H1 (cell line): ENCODE measurements around the gene AGPAT3. TPM values are rescaled to one million over a fixed set of nuclear protein-coding genes. Genes with fewer than 3 reads are reported as not detected.

Source experiments
- BACH1 ChIP-seq: IDR thresholded peaks from 2 replicates; pipeline ENCODE4 v1.6.1; 2012; ENCODE audit warnings: low read length, improper control_type of control experiment
- CTBP2 ChIP-seq: IDR thresholded peaks from 2 replicates; pipeline ENCODE4 v1.7.0; 2011; ENCODE audit warnings: borderline replicate concordance, mild to moderate bottlenecking, moderate library complexity, mixed read lengths, low read length; ENCODE audit not compliant: insufficient read depth, insufficient read length
- GTF2F1 ChIP-seq: IDR thresholded peaks from 2 replicates; pipeline ENCODE4 v1.6.1; 2012; ENCODE audit warnings: low read depth, low read length, improper control_type of control experiment, borderline replicate concordance
- POLR2A ChIP-seq, 2 experiments: IDR thresholded peaks; 1 replicate in 1 of 2; 2 replicates in 1 of 2; pipeline ENCODE4 v1.6.1; 2011; ENCODE audit warnings: low read depth in 2 of 2, low read length in 2 of 2, mild to moderate bottlenecking in 2 of 2; ENCODE audit errors: control extremely low read depth in 1 of 2
- POLR2AphosphoS5 ChIP-seq: IDR thresholded peaks from 2 replicates; pipeline ENCODE4 v1.6.1; 2011; ENCODE audit warnings: low read depth, low read length
- SUZ12 ChIP-seq: fragments of 200-600 bp; sonication (generic); IDR thresholded peaks from 2 replicates; pipeline ENCODE4 v1.6.1; 2012; ENCODE audit warnings: mild to moderate bottlenecking, inconsistent platforms, low read length, moderate library complexity, mixed read lengths
- ZNF274 ChIP-seq: IDR thresholded peaks from 2 replicates; pipeline ENCODE4 v1.7.0; 2012; ENCODE audit warnings: low read length, borderline replicate concordance; ENCODE audit errors: extremely low read depth
- polyA plus RNA-seq, 7 experiments: library from polyadenylated mRNA; depleted of rRNA in 3 of 7; stranded (reverse) in 5 of 7; unstranded in 2 of 7; fragments of >200 nt in 5 of 7; fragments of 200-250 nt in 2 of 7; gene quantifications; 1 replicate in 5 of 7; 2 replicates in 1 of 7; 4 replicates in 1 of 7; pipeline versions ENCODE4 v1.2.1 to v1.2.3, GENCODE V29; 2011 to 2013; ENCODE audit warnings: missing spikeins in 2 of 7, mixed read lengths in 2 of 7
- total RNA-seq: library from RNA; stranded (reverse); fragmentation: NEBNext Ultra II Directional; extraction: Animal tissue kit (Norgen Biotek cat#: 25700); gene quantifications from 2 replicates; pipeline ENCODE4 v1.2.1, GENCODE V29; 2021
- TF ChIP-seq, protein P1 (sequence below): fragments of 300-600 bp; sonication (generic); IDR thresholded peaks from 2 replicates; pipeline ENCODE4 v1.7.1; 2012; ENCODE audit warnings: low read length, moderate library complexity, mild to moderate bottlenecking, inconsistent platforms; ENCODE audit not compliant: insufficient replicate concordance
- TF ChIP-seq, protein P2 (sequence below): IDR thresholded peaks from 2 replicates; pipeline ENCODE4 v1.6.1; 2011; ENCODE audit warnings: low read length, improper control_type of control experiment
- TF ChIP-seq, protein P3 (sequence below): IDR thresholded peaks from 2 replicates; pipeline ENCODE4 v1.6.1; 2012; ENCODE audit warnings: low read length, inconsistent platforms

Gene AGPAT3
- total and polyA plus RNA-seq, 2 of the 8 experiments (the other 6 are each of a cell fraction or from before 2014, with no cell fraction given), result 5.8 to 7.3 TPM

DNA sequence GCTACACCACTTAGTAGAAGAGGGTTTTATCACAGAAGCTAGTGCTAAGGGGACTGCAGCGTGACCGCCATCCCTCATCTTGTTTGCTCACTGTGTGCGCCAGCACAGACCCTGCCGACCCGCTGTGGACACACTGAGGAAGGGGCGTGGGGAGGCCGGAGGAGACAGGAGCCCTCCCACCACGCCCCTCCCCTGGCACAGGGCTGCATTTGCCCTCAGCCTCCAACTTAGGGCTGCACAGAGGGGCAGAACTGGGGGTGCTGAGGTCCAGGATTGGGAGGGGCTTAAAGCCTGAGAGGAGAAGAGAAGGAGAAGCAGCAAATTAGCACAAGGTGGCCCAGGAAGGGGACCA is 38.4 kb upstream of the AGPAT3 start (continued):
- TF ChIP-seq, protein P1, sequence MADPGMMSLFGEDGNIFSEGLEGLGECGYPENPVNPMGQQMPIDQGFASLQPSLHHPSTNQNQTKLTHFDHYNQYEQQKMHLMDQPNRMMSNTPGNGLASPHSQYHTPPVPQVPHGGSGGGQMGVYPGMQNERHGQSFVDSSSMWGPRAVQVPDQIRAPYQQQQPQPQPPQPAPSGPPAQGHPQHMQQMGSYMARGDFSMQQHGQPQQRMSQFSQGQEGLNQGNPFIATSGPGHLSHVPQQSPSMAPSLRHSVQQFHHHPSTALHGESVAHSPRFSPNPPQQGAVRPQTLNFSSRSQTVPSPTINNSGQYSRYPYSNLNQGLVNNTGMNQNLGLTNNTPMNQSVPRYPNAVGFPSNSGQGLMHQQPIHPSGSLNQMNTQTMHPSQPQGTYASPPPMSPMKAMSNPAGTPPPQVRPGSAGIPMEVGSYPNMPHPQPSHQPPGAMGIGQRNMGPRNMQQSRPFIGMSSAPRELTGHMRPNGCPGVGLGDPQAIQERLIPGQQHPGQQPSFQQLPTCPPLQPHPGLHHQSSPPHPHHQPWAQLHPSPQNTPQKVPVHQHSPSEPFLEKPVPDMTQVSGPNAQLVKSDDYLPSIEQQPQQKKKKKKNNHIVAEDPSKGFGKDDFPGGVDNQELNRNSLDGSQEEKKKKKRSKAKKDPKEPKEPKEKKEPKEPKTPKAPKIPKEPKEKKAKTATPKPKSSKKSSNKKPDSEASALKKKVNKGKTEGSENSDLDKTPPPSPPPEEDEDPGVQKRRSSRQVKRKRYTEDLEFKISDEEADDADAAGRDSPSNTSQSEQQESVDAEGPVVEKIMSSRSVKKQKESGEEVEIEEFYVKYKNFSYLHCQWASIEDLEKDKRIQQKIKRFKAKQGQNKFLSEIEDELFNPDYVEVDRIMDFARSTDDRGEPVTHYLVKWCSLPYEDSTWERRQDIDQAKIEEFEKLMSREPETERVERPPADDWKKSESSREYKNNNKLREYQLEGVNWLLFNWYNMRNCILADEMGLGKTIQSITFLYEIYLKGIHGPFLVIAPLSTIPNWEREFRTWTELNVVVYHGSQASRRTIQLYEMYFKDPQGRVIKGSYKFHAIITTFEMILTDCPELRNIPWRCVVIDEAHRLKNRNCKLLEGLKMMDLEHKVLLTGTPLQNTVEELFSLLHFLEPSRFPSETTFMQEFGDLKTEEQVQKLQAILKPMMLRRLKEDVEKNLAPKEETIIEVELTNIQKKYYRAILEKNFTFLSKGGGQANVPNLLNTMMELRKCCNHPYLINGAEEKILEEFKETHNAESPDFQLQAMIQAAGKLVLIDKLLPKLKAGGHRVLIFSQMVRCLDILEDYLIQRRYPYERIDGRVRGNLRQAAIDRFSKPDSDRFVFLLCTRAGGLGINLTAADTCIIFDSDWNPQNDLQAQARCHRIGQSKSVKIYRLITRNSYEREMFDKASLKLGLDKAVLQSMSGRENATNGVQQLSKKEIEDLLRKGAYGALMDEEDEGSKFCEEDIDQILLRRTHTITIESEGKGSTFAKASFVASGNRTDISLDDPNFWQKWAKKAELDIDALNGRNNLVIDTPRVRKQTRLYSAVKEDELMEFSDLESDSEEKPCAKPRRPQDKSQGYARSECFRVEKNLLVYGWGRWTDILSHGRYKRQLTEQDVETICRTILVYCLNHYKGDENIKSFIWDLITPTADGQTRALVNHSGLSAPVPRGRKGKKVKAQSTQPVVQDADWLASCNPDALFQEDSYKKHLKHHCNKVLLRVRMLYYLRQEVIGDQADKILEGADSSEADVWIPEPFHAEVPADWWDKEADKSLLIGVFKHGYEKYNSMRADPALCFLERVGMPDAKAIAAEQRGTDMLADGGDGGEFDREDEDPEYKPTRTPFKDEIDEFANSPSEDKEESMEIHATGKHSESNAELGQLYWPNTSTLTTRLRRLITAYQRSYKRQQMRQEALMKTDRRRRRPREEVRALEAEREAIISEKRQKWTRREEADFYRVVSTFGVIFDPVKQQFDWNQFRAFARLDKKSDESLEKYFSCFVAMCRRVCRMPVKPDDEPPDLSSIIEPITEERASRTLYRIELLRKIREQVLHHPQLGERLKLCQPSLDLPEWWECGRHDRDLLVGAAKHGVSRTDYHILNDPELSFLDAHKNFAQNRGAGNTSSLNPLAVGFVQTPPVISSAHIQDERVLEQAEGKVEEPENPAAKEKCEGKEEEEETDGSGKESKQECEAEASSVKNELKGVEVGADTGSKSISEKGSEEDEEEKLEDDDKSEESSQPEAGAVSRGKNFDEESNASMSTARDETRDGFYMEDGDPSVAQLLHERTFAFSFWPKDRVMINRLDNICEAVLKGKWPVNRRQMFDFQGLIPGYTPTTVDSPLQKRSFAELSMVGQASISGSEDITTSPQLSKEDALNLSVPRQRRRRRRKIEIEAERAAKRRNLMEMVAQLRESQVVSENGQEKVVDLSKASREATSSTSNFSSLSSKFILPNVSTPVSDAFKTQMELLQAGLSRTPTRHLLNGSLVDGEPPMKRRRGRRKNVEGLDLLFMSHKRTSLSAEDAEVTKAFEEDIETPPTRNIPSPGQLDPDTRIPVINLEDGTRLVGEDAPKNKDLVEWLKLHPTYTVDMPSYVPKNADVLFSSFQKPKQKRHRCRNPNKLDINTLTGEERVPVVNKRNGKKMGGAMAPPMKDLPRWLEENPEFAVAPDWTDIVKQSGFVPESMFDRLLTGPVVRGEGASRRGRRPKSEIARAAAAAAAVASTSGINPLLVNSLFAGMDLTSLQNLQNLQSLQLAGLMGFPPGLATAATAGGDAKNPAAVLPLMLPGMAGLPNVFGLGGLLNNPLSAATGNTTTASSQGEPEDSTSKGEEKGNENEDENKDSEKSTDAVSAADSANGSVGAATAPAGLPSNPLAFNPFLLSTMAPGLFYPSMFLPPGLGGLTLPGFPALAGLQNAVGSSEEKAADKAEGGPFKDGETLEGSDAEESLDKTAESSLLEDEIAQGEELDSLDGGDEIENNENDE, result no peak
- no peak for TF ChIP-seq GTF2F1
- TF ChIP-seq POLR2AphosphoS5, result no peak
- no peak for TF ChIP-seq SUZ12
- TF ChIP-seq, protein P2, sequence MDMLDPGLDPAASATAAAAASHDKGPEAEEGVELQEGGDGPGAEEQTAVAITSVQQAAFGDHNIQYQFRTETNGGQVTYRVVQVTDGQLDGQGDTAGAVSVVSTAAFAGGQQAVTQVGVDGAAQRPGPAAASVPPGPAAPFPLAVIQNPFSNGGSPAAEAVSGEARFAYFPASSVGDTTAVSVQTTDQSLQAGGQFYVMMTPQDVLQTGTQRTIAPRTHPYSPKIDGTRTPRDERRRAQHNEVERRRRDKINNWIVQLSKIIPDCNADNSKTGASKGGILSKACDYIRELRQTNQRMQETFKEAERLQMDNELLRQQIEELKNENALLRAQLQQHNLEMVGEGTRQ, result no peak
- no peak for TF ChIP-seq CTBP2
- TF ChIP-seq BACH1, result no peak
- TF ChIP-seq ZNF274, result no peak
- no peak for TF ChIP-seq POLR2A (IDR thresholded peaks at IDR 0.05; ENCODE audit: control extremely low read depth in 1 of 2, low read depth in 2 of 2, low read length in 2 of 2)
- TF ChIP-seq, protein P3, sequence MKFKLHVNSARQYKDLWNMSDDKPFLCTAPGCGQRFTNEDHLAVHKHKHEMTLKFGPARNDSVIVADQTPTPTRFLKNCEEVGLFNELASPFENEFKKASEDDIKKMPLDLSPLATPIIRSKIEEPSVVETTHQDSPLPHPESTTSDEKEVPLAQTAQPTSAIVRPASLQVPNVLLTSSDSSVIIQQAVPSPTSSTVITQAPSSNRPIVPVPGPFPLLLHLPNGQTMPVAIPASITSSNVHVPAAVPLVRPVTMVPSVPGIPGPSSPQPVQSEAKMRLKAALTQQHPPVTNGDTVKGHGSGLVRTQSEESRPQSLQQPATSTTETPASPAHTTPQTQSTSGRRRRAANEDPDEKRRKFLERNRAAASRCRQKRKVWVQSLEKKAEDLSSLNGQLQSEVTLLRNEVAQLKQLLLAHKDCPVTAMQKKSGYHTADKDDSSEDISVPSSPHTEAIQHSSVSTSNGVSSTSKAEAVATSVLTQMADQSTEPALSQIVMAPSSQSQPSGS, result no peak
